GM19239 (cell line): ENCODE results near the gene HS3ST5.

ENCODE experiments used
- DNase-seq: peaks from one replicate; pipeline ENCODE4 v3.0.0; 2011; ENCODE audit warnings: low spot score; ENCODE audit not compliant: insufficient read length
- FAIRE-seq: peaks from 2 replicates; lab custom pipeline; 2011; peaks lifted over from hg19 to GRCh38; lab: Jason Lieb, UNC

The HS3ST5 gene

DNA sequence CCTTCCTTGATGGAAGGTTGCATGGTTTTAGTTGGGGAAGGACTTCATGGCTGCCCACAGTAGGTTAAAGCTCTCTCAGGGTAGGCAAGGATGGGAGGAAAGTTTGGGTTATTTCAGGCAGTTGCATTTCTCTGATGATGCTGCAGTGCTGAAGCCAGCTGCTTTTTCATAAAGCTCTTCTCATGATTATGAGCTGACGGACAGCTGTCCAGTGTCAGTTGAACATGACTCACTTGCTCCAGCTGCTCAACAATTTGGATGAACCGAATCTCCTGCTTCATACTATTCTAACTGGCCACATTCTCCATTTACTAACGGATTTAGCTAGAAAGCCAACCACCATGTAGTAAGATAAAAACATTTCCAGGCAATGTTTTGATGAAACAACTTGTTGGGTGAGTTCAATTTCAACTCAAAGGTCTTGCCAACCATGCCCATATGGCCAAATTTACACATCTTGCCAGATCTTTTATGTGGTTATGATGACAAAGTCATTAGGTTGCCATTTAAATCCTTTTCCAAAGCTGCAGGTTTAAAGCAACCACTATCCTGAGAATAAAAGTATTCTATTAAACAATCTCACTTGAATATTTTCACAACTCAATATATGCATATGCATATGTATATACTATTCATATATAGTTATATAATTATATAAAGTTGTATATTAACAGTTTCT is 125.9 kb downstream of the HS3ST5 start:
- FAIRE-seq: no peak
- no peak for DNase-seq

GRCh38 chr6:114210467-114210866 is 132.4 kb downstream of the HS3ST5 start:
- FAIRE-seq (no peak), DNase-seq (no peak)

GRCh38 chr6:114203460-114203859 is 139.4 kb downstream of the HS3ST5 start:
- FAIRE-seq (no peak), DNase-seq (no peak)

- no peak for FAIRE-seq
- no peak for DNase-seq
These were observed 140.4 kb downstream of the HS3ST5 start for GRCh38 chr6:114202389-114202788.

DNA sequence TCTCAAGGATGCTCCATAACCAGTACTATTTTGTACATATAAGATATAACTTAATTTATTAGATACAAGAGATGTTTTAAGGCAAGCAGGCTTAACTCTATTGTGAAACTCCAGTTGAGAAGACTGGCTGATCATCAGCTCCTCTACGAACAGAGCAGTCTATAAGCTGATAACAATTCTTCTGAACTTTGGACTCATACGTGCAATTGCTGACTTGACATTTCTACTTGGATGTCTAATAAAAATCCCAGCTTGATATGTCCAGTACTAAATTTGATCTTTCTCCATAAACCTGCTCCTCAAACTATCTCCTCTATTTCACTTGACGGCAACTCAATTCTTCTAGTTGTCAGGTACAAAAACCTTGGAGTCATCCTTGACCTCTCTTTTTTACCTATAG is 141.9 kb downstream of the HS3ST5 start:
- DNase-seq (no peak), FAIRE-seq (no peak)

DNA sequence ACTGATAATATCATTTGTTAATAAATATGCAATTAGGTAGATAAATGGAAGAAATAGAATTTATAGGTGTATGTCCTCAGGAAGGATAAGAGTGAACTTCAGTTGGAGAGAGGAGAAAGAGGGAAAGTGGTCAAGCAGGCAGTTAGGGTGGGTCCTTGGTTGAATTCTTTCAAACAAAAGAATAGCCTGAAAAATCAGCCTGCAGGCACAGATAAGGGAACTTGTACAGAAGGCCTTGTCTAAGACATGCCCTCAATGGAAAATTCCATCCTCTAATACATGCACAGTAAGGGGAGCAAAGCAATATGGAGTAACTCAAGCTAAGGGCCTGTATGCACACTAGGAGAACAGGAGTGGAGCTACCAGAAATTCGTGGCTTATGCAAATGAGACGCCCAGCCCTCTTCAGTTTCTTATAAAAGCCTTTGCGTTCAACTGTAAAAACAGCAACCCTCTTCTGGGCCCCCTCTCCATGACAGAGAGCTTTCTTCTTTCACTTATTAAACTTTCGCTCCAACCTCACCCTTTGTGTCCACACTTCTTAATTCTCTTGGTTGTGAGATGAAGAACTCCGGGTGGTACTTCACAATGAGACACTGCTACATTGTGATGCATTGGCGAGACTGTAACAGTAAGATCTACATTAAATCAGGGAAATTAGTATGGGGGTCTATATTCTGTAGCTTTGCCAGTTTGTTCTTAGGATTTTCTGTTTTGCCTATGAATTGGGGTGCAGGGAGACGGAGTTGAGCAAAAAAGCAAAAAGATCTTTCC is 147.0 kb downstream of the HS3ST5 start:
- FAIRE-seq: no peak

DNA sequence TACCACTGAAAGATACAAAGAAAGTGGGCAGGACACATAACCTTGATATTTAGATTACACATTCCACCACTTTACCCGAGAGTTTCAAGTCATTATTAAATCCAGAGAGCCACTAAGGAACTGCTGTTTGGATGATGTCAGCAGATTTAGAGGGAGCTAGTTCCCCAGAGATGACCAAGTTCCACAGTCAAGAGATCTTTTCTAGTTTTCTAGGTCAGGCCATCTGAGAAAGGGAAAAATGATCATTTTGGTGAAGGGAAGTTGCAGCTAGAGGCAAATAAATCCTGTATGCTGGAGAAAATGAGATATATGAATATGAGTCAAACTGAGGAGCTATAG is 147.8 kb downstream of the HS3ST5 start:
- DNase-seq (no peak), FAIRE-seq (no peak)

More for the DNA sequence above, 147.0 kb downstream of the HS3ST5 start:
- DNase-seq: no peak

DNA sequence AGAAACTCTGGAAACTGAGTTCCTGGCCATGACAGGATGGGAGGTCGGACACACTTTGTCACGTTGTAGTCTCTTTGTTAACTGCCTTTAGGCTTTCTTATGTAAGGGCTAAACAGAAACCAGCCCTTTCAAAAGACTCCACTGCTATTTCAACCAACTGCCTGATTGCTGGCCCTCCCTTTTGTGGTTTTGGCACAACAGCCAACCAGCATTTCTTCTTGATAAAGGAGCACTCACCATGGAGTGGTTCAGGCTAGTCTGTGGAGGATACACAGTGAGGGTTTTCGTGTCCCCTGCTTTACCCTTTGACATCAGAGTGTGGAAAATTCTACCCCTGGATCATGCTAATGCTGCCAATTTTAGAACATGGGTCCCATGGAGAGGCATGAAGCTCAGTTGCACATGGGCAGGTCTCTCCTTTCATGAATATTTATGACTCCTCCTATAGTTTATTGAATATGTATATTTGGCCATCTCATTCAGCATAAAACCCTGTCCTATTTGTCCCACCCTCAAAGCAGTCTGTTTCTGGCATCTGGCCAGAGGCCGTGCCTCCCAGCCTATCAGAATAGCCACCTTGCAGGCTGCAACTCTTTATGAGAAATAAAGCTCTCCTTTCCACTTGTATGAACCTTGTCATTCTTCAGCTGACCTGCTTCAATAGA is 148.3 kb downstream of the HS3ST5 start:
- no peak for FAIRE-seq
- no peak for DNase-seq

DNA sequence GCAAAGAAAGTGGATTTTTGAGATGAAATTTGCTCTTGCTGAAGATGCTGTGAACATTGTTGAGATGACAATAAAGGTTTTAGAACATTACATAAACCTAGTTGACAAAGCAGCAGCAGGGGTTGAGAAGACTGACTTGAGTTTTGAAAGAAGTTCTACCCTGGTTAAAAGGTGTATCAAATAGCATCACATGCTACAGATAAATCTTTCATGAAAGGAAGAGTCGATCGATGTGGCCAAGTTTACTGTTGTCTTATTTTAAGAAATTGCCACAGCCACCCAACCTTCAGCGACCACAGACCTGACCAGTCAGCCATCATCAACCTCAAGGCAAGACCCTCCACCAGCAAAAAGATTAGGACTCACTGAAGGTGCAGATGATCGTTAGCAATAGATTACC is 155.3 kb downstream of the HS3ST5 start:
- FAIRE-seq: no peak
- no peak for DNase-seq

GRCh38 chr6:114181664-114182063 is 161.2 kb downstream of the HS3ST5 start:
- DNase-seq: no peak
- FAIRE-seq: no peak

- DNase-seq (no peak), FAIRE-seq (no peak)
These were observed 163.4 kb downstream of the HS3ST5 start for GRCh38 chr6:114179411-114179810.

DNA sequence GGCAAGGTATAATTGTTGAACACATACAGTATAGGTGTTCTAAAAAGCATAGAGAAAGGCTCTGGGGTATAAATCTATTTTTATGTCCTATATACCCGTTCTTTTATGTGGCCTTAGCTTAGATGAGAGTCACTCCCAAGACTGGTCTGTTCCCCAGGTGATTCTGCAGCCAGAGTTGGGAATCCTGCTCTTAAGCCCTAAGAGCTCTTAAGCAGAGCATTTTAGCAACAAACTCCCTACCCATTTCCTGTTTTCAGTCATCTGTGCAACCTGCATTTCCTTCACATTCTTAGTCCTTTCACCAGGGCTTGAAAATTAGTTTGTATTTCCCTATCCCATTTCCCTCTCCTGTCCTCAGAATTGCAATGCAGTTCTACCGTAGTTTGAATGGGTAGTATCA is 166.1 kb downstream of the HS3ST5 start:
- FAIRE-seq: no peak
- no peak for DNase-seq

DNA sequence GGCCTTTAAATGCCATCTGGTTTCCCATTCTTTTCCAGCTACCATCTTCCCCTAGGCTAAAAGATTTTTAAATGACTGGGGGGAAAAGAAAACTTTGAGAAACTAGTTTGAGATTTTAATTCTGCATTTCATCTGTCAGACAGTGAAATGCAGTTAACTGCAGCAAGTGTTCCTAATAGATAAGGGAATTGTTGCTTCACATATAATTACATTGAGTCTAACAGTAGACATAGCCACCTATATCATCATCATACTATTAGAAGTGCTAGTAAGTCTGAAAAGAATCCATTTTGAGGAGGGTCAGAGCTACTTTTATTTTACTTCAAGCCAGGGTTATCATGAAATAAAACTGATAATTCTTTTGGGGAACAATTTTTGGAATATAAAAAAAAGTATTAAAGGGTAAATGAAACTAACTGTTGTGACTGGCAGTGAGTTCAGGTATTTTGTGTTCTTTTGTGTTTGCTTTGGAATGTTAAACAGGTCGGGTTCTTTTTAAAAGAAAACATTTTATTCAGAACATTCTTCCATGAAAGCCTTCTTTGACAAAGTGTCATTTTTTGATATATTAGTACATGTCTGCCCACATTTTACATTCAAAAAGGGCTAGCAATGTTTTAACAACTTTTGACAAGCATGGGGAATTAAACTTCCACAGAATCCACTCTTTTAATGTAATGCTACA is 170.1 kb downstream of the HS3ST5 start:
- no peak for FAIRE-seq
- DNase-seq: no peak

DNA sequence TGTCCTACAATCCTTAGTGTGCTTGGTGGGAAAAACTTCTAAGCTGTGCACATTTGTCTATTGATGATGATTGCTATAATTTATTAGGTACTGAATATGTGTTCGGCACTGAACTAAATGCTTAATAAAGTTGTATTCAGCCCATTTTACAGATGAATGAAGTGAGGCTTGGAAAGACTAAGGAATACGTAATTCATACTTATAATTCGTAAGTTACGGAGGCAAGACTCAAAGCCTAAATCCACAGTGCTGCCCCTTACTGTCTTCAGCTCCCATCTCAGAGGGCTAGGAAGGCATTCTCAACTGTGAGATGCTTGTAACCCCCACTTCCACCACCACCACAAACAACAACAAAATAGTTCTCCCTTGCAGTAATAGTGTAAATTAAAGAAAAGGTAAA is 171.3 kb downstream of the HS3ST5 start:
- DNase-seq: no peak
- no peak for FAIRE-seq

DNA sequence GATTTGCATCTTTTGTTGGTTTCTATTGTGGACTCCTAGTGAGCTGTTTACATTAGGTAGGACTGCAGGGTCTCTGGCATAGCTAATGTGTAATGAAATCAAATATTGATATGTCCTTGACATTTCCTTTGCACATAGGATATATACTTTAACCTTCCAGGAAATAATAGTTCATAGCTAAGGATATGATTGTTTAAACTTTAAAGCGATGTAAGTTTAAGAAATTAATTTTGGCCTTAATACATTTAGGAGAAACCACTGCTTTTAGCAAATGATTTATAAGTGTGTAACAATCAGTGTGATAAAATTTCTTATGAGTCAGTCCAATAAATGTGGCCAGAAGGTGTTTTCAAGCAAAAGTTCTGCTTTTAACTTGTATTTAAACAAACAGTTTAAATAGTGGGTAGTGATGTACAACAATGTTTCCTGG is 171.8 kb downstream of the HS3ST5 start:
- FAIRE-seq (no peak), DNase-seq (no peak)

GRCh38 chr6:114170372-114170771 is 172.5 kb downstream of the HS3ST5 start:
- DNase-seq: no peak
- FAIRE-seq: no peak

DNA sequence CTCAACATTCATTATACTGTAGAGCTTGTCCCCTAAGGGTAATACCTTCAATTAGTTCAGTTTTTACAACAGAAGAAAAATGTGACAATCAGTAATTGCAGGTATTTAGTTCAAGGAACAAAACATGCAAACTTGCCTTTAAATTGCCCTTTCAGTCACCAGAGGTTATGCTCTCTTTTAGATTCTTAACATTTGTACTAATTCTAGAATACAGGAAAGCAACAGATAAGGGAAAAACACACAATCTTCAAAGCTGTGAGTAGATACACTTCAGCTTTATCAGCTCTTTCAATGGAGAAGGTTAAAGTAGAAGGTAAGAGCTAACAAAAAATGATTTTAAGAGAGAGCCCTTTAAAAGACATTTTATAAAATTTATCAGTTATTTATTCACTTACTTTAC is 173.1 kb downstream of the HS3ST5 start:
- no peak for DNase-seq
- no peak for FAIRE-seq

DNA sequence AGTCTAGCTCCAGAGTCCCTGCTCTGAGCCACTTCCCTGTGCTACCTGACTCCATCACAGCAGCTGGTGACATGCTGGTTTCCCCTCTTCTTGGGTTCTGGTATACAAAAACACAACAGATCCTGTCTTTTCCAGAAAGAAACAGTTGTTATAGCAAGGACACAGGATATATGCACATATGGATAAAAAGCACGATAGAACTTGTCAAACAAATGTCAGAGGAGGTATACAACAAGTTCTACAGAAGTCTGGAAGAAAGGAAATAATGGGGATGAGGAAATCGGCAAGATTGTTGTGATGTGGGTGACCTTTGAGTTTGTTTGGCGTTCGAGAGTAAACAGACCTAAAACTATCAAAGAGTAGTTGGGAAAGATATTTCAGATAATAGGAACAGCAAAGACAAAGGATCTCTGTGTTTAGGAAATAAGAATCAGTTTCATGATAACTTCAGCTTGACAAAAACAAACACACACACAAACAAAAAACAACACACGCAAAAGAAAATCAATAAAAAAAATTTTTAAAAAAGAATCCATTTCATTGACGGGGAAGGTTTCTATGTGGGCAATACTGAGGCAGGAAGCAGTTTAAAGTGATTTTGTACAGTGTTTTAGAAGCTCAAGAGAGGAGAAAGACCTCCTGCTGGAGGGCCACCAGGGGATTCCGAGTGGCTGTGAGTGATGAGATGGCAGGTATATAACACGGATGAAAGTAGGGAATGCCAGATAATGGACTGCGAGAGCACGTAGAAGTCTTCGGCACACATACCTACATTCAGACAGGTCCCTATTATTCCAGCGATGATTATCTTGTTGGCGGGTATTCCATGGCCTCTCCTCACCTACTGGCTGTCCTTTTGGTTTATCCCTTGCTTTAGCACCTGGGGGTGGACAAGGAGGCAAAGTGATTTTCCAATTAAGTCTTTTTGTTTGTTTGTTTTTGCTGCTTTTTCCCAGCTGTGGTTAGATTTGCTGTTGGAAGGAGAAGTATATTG is 174.9 kb downstream of the HS3ST5 start:
- DNase-seq: no peak
- no peak for FAIRE-seq

- FAIRE-seq: no peak
- DNase-seq: no peak
These were observed 178.6 kb downstream of the HS3ST5 start for GRCh38 chr6:114164207-114164606.
